Endothelial cell of umbilical vein (primary cell): ENCODE results near the gene RAPH1. TPM values are rescaled to one million over a fixed set of nuclear protein-coding genes. Genes with fewer than 3 reads are reported as not detected.

Experiments
- BruUV-seq: library from RNA; stranded (reverse); fragments of 400-500 nt; replicated peaks from 2 replicates; lab custom pipeline; 2021; lab: Mats Ljungman, UMichigan
- CTCF ChIA-PET: fragments of 300-600, 350-600 bp; sonication (Branson Sonifier 250); formaldehyde crosslinking; loops from one replicate; lab custom pipeline; 2021; ENCODE audit warnings: antibody characterized with exemption, inconsistent platforms; lab: Charles Lee
- POLR2A ChIA-PET: fragments of 300-600, 350-600 bp; sonication (Branson Sonifier 250); formaldehyde crosslinking; loops from one replicate; lab custom pipeline; 2021; ENCODE audit warnings: antibody characterized with exemption, inconsistent platforms; lab: Charles Lee
- DNase-seq: peaks from one replicate; pipeline ENCODE4 v3.0.0-alpha.2; 2011; ENCODE audit warnings: low read depth, low spot score
- FAIRE-seq: peaks from 2 replicates; lab custom pipeline; 2011; peaks lifted over from hg19 to GRCh38; lab: Jason Lieb, UNC
- H2AFZ ChIP-seq: 2 replicates; pipeline ENCODE4 v1.6.0; 2012; ENCODE audit warnings: low read depth, low read length, control low read depth, inconsistent platforms
- H3K27ac ChIP-seq: 2 replicates; pipeline ENCODE4 v1.5.1; 2011; ENCODE audit warnings: low read depth, mild to moderate bottlenecking, control low read depth, low read length, moderate library complexity; ENCODE audit not compliant: insufficient read depth
- H3K27me3 ChIP-seq, 2 experiments: 2 replicates each; pipeline versions ENCODE4 v1.6.0 to v1.6.1; 2011; ENCODE audit warnings: low read length in 2 of 2, mixed read lengths in 1 of 2; ENCODE audit not compliant: control insufficient read depth in 2 of 2, insufficient read depth in 2 of 2
- H3K36me3 ChIP-seq, 2 experiments: 2 replicates in 1 of 2; 3 replicates in 1 of 2; pipeline ENCODE4 v1.5.1; 2011; ENCODE audit warnings: low read length in 2 of 2, mild to moderate bottlenecking in 1 of 2, moderate library complexity in 1 of 2; ENCODE audit not compliant: control insufficient read depth in 2 of 2, insufficient read depth in 2 of 2; ENCODE audit errors: extremely low read depth in 1 of 2
- H3K4me1 ChIP-seq: 3 replicates; pipeline ENCODE4 v1.5.1; 2011; ENCODE audit warnings: mild to moderate bottlenecking, low read length; ENCODE audit not compliant: control insufficient read depth, insufficient read depth; ENCODE audit errors: extremely low read depth
- H3K4me2 ChIP-seq: 2 replicates; pipeline ENCODE4 v1.6.1; 2011; ENCODE audit warnings: low read length, control low read depth, mixed read lengths; ENCODE audit not compliant: insufficient read depth
- H3K4me3 ChIP-seq, 3 experiments: fragments of 200-600 bp in 1 of 3; sonication (generic), shearing (Covaris generic) in 1 of 3; replicated peaks in 1 of 3; 2 replicates each; pipeline ENCODE4 v1.5.1; 2011 to 2016; ENCODE audit warnings: control low read depth in 3 of 3, low read length in 3 of 3, mild to moderate bottlenecking in 2 of 3, inconsistent platforms in 1 of 3, low read depth in 1 of 3, moderate library complexity in 1 of 3; ENCODE audit not compliant: insufficient read depth in 1 of 3
- H3K79me2 ChIP-seq: 2 replicates; pipeline ENCODE4 v1.6.0; 2012; ENCODE audit warnings: low read length, inconsistent platforms; ENCODE audit not compliant: control insufficient read depth, insufficient read depth
- H3K9ac ChIP-seq: replicated peaks from 2 replicates; pipeline ENCODE3; 2011; ENCODE audit warnings: low read length, control low read depth; ENCODE audit not compliant: insufficient read depth; ENCODE audit errors: extremely low read depth
- H3K9me1 ChIP-seq: replicated peaks from 3 replicates; pipeline ENCODE4 v1.6.0; 2011; ENCODE audit warnings: mild to moderate bottlenecking, low read length; ENCODE audit not compliant: control insufficient read depth, insufficient read depth; ENCODE audit errors: extremely low read depth
- H3K9me3 ChIP-seq: replicated peaks from 2 replicates; pipeline ENCODE4 v1.5.1; 2012; ENCODE audit warnings: low read length, inconsistent platforms; ENCODE audit not compliant: control insufficient read depth, insufficient read depth
- H4K20me1 ChIP-seq: replicated peaks from 2 replicates; pipeline ENCODE3; 2011; ENCODE audit warnings: mild to moderate bottlenecking, low read length; ENCODE audit not compliant: control insufficient read depth, insufficient read depth; ENCODE audit errors: extremely low read depth
- EZH2 ChIP-seq: IDR thresholded peaks from 2 replicates; pipeline ENCODE4 v1.6.1; 2012; ENCODE audit warnings: borderline replicate concordance, low read depth, mild to moderate bottlenecking, moderate library complexity, low read length, inconsistent platforms; ENCODE audit not compliant: severe bottlenecking
- FOS ChIP-seq: IDR thresholded peaks from 2 replicates; pipeline ENCODE4 v1.6.1; 2011; ENCODE audit warnings: mild to moderate bottlenecking, low read length, moderate library complexity, borderline replicate concordance; ENCODE audit not compliant: insufficient read depth
- GATA2 ChIP-seq: IDR thresholded peaks from 2 replicates; pipeline ENCODE4 v1.7.0; 2011; ENCODE audit warnings: low read depth, mild to moderate bottlenecking, moderate library complexity, mixed read lengths, low read length; ENCODE audit not compliant: insufficient read length, insufficient read depth
- JUN ChIP-seq: IDR thresholded peaks from 2 replicates; pipeline ENCODE4 v1.6.1; 2011; ENCODE audit warnings: borderline replicate concordance, low read depth; ENCODE audit not compliant: insufficient read length, insufficient read depth
- MYC ChIP-seq: IDR thresholded peaks from one replicate; pipeline ENCODE4 v1.6.1; 2011; ENCODE audit warnings: mild to moderate bottlenecking, low read depth, low read length
- POLR2A ChIP-seq: IDR thresholded peaks from 2 replicates; pipeline ENCODE4 v1.6.1; 2012; ENCODE audit warnings: low read depth, mild to moderate bottlenecking, control low read depth, low read length
- POLR2AphosphoS5 ChIP-seq: IDR thresholded peaks from 2 replicates; pipeline ENCODE4 v1.6.1; 2012; ENCODE audit warnings: low read depth, mild to moderate bottlenecking, control low read depth, low read length, moderate library complexity; ENCODE audit not compliant: insufficient read depth
- dilution Hi-C: fragments of 300-500 bp; cut with MboI; formaldehyde crosslinking; loops from one replicate; pipeline ENCODE4 v1.15.0; 2019; ENCODE audit warnings: low sequenced_read_pairs; ENCODE audit not compliant: extremely low pct_ligation_motif_present
- intact Hi-C: fragments of 100-400 bp; cut with micrococcal nuclease; formaldehyde crosslinking; loops from one replicate; pipeline ENCODE4 v1.10.0; 2022
- polyA plus RNA-seq, 4 experiments: library from polyadenylated mRNA; depleted of rRNA in 3 of 4; stranded (reverse) in 3 of 4; unstranded in 1 of 4; fragments of >200 nt; gene quantifications; 2 replicates each; pipeline versions ENCODE4 v1.2.1 to v1.2.3, GENCODE V29; 2011 to 2012; ENCODE audit warnings: missing spikeins in 1 of 4
- total RNA-seq: library from RNA; stranded (reverse); gene quantifications from 2 replicates; pipeline ENCODE4 v1.2.3, GENCODE V29; 2021
- TF ChIP-seq, protein P1 (sequence below), 2 donors: IDR thresholded peaks; 1 replicate in 1 of 2; 2 replicates in 1 of 2; pipeline ENCODE4 v1.5.1; 2011; ENCODE audit warnings: low read length in 2 of 2, mild to moderate bottlenecking in 2 of 2, moderate library complexity in 2 of 2, control low read depth in 1 of 2, inconsistent platforms in 1 of 2, low read depth in 1 of 2; ENCODE audit not compliant: insufficient read depth in 1 of 2; ENCODE audit errors: extremely low read depth in 1 of 2
- TF ChIP-seq, protein P2 (sequence below): IDR thresholded peaks from 2 replicates; pipeline ENCODE4 v1.6.1; 2011; ENCODE audit not compliant: insufficient read depth, insufficient read length

The RAPH1 gene
- total and polyA plus RNA-seq, 2 donors (not counting 3 experiments of a cell fraction or from before 2014, with no cell fraction given), result 5.1 to 59.5 TPM

DNA sequence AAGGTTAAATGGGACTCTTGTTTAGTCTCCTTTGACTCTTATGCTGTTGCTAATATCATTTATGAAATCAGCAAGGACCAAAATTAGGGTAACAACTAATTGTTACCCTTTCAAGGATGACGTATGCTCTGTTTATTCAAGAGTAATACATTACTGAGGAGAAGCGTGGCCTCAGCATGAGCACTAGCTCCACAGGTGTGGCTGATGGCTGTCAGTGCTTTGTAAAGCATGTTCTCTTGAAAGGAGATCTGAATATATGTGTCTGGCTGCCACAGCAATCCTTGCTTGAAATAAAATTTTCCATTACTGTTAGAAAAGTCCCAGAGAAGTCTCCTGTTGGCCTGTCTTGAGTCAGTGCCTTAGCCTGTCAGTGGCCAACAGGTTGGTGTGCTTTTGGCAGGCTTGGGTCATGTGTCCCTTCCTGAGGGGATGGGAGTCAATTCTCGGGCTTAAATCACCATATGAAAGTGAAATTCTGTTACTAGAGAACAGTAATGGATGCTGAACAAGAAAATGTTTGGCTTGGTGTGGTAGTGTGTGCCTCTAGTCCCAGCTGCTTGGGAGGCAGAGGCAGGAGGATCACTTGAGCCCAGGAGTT, 174.2 kb downstream of the RAPH1 start:
- peaks cover 31% of the 10 kb centered on the region for H3K79me2 ChIP-seq
- no peaks in the 10 kb centered on the region for H3K36me3 ChIP-seq
- no peak overlapping the region for H3K9ac ChIP-seq
- no TSS peak for BruUV-seq
- no peak for TF ChIP-seq EZH2
- TF ChIP-seq FOS, result no peak
- no peak for TF ChIP-seq POLR2AphosphoS5
- no peak overlapping the region for H3K4me2 ChIP-seq
- H3K27ac ChIP-seq, result no peak overlapping the region
- FAIRE-seq, result no peak
- peaks cover 3% of the 10 kb centered on the region for H3K4me1 ChIP-seq
- intact Hi-C loops, result no loop called here
- no peaks in the 10 kb centered on the region for H3K9me1 ChIP-seq
- H3K27me3 ChIP-seq, result no peaks in the 10 kb centered on the region
- DNase-seq, result no peak
- dilution Hi-C loops, result no loop called here
- ChIA-PET CTCF (no interaction called here), POLR2A (no interaction called here)
- H2AFZ ChIP-seq, result no peak overlapping the region
- H3K9me3 ChIP-seq, result no peaks in the 10 kb centered on the region
- H4K20me1 ChIP-seq, result no peaks in the 10 kb centered on the region
- H3K4me3 ChIP-seq, result no peak overlapping the region

DNA sequence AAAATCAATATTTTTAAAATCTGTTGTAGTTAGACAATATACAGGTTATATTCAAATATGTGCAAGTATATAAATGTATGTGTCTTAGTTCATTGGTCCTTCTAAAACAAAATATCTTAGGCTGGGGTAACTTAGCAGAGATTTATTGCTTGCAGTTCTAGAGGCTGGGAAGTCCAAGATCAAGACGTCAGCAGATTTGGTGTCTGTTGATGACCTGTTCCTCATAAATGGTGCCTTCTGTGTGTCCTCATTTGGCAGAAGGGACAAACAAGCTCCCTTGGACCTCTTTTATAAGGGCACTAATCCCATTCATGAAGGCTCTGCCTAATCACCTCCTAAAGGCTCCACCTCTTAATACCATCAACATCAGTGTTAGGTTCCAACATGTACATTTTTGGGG, 175.7 kb downstream of the RAPH1 start:
- H3K79me2 ChIP-seq, result peaks cover 29% of the 10 kb centered on the region
- TF ChIP-seq FOS (no peak), MYC (no peak), POLR2A (no peak), POLR2AphosphoS5 (no peak), EZH2 (no peak), GATA2 (no peak), JUN (no peak)
- TF ChIP-seq, protein P1, sequence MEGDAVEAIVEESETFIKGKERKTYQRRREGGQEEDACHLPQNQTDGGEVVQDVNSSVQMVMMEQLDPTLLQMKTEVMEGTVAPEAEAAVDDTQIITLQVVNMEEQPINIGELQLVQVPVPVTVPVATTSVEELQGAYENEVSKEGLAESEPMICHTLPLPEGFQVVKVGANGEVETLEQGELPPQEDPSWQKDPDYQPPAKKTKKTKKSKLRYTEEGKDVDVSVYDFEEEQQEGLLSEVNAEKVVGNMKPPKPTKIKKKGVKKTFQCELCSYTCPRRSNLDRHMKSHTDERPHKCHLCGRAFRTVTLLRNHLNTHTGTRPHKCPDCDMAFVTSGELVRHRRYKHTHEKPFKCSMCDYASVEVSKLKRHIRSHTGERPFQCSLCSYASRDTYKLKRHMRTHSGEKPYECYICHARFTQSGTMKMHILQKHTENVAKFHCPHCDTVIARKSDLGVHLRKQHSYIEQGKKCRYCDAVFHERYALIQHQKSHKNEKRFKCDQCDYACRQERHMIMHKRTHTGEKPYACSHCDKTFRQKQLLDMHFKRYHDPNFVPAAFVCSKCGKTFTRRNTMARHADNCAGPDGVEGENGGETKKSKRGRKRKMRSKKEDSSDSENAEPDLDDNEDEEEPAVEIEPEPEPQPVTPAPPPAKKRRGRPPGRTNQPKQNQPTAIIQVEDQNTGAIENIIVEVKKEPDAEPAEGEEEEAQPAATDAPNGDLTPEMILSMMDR (IDR thresholded peaks at IDR 0.05; ENCODE audit: extremely low read depth in 1 of 2, insufficient read depth in 1 of 2, low read depth in 1 of 2, low read length in 2 of 2), result no peak
- TF ChIP-seq, protein P2, sequence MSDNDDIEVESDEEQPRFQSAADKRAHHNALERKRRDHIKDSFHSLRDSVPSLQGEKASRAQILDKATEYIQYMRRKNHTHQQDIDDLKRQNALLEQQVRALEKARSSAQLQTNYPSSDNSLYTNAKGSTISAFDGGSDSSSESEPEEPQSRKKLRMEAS, result no peak
- ChIA-PET CTCF (no interaction called here), POLR2A (no interaction called here)
- no peak overlapping the region for H3K4me3 ChIP-seq
- DNase-seq, result no peak
- no TSS peak for BruUV-seq
- no peaks in the 10 kb centered on the region for H4K20me1 ChIP-seq
- no peak for FAIRE-seq
- H3K9me1 ChIP-seq, result no peaks in the 10 kb centered on the region
- H3K36me3 ChIP-seq, result no peaks in the 10 kb centered on the region
- no peak overlapping the region for H2AFZ ChIP-seq
- no peaks in the 10 kb centered on the region for H3K27me3 ChIP-seq
- intact Hi-C loops, result no loop called here
- no peaks in the 10 kb centered on the region for H3K9me3 ChIP-seq
- peaks cover 3% of the 10 kb centered on the region for H3K4me1 ChIP-seq
- H3K9ac ChIP-seq, result no peak overlapping the region
- no peak overlapping the region for H3K4me2 ChIP-seq
- no peak overlapping the region for H3K27ac ChIP-seq
- dilution Hi-C loops, result no loop called here
